ENCODE measurements around the gene TOX2. TPM values are rescaled to one million over a fixed set of nuclear protein-coding genes. Genes with fewer than 3 reads are reported as not detected.

Gene TOX2
- total RNA-seq, 1 experiment from 2014 or later = 117 TPM

GRCh38 chr20:43993560-43993959 lies 78.9 kb downstream of the TOX2 start:
- H3K4me3 ChIP-seq (ENCODE audit: low read depth, low read length, poor library complexity, severe bottlenecking) = no peak overlapping the region
- intact Hi-C loops (cut with micrococcal nuclease; ENCODE audit: unreplicated experiment) = no loop called here
- no peaks in the 10 kb centered on the region for H3K9me3 ChIP-seq (ENCODE audit: low read depth, low read length, poor library complexity, severe bottlenecking)
- DNase-seq (ENCODE audit: low spot score) = no peak
- TF ChIP-seq EZH2 (IDR thresholded peaks at IDR 0.05; ENCODE audit: borderline replicate concordance, low read depth, low read length, poor library complexity, severe bottlenecking) = no peak
- TF ChIP-seq CTCF (conservative IDR thresholded peaks at IDR 0.05; ENCODE audit: low read depth, low read length) = no peak
- no peak overlapping the region for H3K27ac ChIP-seq (ENCODE audit: low read depth, low read length, poor library complexity, severe bottlenecking)
- H3K4me1 ChIP-seq (ENCODE audit: insufficient read depth, low read length, poor library complexity, severe bottlenecking) = peaks cover under 1% of the 10 kb centered on the region
- H3K36me3 ChIP-seq (ENCODE audit: insufficient read depth, low read length, poor library complexity, severe bottlenecking) = no peaks in the 10 kb centered on the region
- no peaks in the 10 kb centered on the region for H3K27me3 ChIP-seq (replicated peaks; ENCODE audit: insufficient read depth, low read depth, low read length, poor library complexity)
- POLR2A ChIA-PET (ENCODE audit: low non-redundant PET) = interaction anchor here (1.3 kb wide), 1 partner anchor 22 kb away, joined by 3 read pairs; no protein-coding TSS in a partner anchor
- CTCF ChIA-PET = no interaction called here
- no TSS peak for BruUV-seq (replicated peaks)

GRCh38 chr20:43994486-43995100 lies 79.9 kb downstream of the TOX2 start:
- ChIA-PET POLR2A (ENCODE audit: low non-redundant PET) (no interaction called here), CTCF (no interaction called here)
- BruUV-seq (replicated peaks) = no TSS peak
- DNase-seq (ENCODE audit: low spot score) = no peak
- Histone ChIP-seq H3K4me1 (ENCODE audit: insufficient read depth, low read length, poor library complexity, severe bottlenecking) (no peaks in the 10 kb centered on the region), H3K36me3 (ENCODE audit: insufficient read depth, low read length, poor library complexity, severe bottlenecking) (no peaks in the 10 kb centered on the region), H3K9me3 (ENCODE audit: low read depth, low read length, poor library complexity, severe bottlenecking) (no peaks in the 10 kb centered on the region), H3K27ac (ENCODE audit: low read depth, low read length, poor library complexity, severe bottlenecking) (peak overlapping the region; percentile 48), H3K27me3 (replicated peaks; ENCODE audit: insufficient read depth, low read depth, low read length, poor library complexity) (no peaks in the 10 kb centered on the region), H3K4me3 (ENCODE audit: low read depth, low read length, poor library complexity, severe bottlenecking) (no peak overlapping the region)
- TF ChIP-seq EZH2 (IDR thresholded peaks at IDR 0.05; ENCODE audit: borderline replicate concordance, low read depth, low read length, poor library complexity, severe bottlenecking) (no peak), CTCF (conservative IDR thresholded peaks at IDR 0.05; ENCODE audit: low read depth, low read length) (no peak)
- intact Hi-C loops (cut with micrococcal nuclease; ENCODE audit: unreplicated experiment) = no loop called here

- H3K9me3 ChIP-seq (ENCODE audit: low read depth, low read length, poor library complexity, severe bottlenecking) = no peaks in the 10 kb centered on the region
- no peaks in the 10 kb centered on the region for H3K4me1 ChIP-seq (ENCODE audit: insufficient read depth, low read length, poor library complexity, severe bottlenecking)
- ChIA-PET POLR2A (ENCODE audit: low non-redundant PET) (no interaction called here), CTCF (no interaction called here)
- H3K27ac ChIP-seq (ENCODE audit: low read depth, low read length, poor library complexity, severe bottlenecking) = no peak overlapping the region
- H3K4me3 ChIP-seq (ENCODE audit: low read depth, low read length, poor library complexity, severe bottlenecking) = no peak overlapping the region
- intact Hi-C loops (cut with micrococcal nuclease; ENCODE audit: unreplicated experiment) = no loop called here
- BruUV-seq (replicated peaks) = no TSS peak
- no peaks in the 10 kb centered on the region for H3K36me3 ChIP-seq (ENCODE audit: insufficient read depth, low read length, poor library complexity, severe bottlenecking)
- TF ChIP-seq EZH2 (IDR thresholded peaks at IDR 0.05; ENCODE audit: borderline replicate concordance, low read depth, low read length, poor library complexity, severe bottlenecking) = no peak
- H3K27me3 ChIP-seq (replicated peaks; ENCODE audit: insufficient read depth, low read depth, low read length, poor library complexity) = no peaks in the 10 kb centered on the region
- no peak for DNase-seq (ENCODE audit: low spot score)
Measured at GRCh38 chr20:43995645-43996044, 81.0 kb downstream of the TOX2 start.

Data from A673 (cell line).